GM23338 (cell line): Measurements from ENCODE around the gene C9orf85. TPM values are rescaled to one million over a fixed set of nuclear protein-coding genes. Genes with fewer than 3 reads are reported as not detected.

Source experiments
- ATAC-seq: fragments of 200-7000 bp; cut with Tn5 transposase; 3 replicates; pipeline ENCODE4 v1.9.1; 2020
- DNase-seq: peaks from one replicate; pipeline ENCODE4 v3.0.0-alpha.2; 2015; ENCODE audit warnings: low spot score
- H2AFZ ChIP-seq: fragments of 200-600 bp; sonication (generic); 2 replicates; pipeline ENCODE4 v1.8.0; 2016; ENCODE audit warnings: antibody characterized with exemption, mild to moderate bottlenecking, moderate library complexity
- H3F3A ChIP-seq: fragments of 200-600 bp; sonication (generic); replicated peaks from 2 replicates; pipeline ENCODE4 v1.8.0; 2017; ENCODE audit warnings: antibody characterized with exemption, mixed run types, low read depth
- H3K27ac ChIP-seq: fragments of 200-600 bp; sonication (generic); 2 replicates; pipeline ENCODE4 v1.6.1; 2016; ENCODE audit warnings: low read depth
- H3K27me3 ChIP-seq: fragments of 200-600 bp; sonication (generic); 2 replicates; pipeline ENCODE4 v1.8.0; 2016; ENCODE audit warnings: mild to moderate bottlenecking, mixed run types, moderate library complexity; ENCODE audit not compliant: insufficient read depth
- H3K36me3 ChIP-seq: fragments of 200-600 bp; sonication (generic); 2 replicates; pipeline ENCODE4 v1.8.0; 2016; ENCODE audit warnings: mild to moderate bottlenecking; ENCODE audit not compliant: insufficient read depth
- H3K4me1 ChIP-seq: fragments of 200-600 bp; sonication (generic); 2 replicates; pipeline ENCODE4 v1.8.0; 2016; ENCODE audit warnings: mild to moderate bottlenecking, moderate library complexity; ENCODE audit not compliant: insufficient read depth
- H3K4me2 ChIP-seq: fragments of 200-600 bp; sonication (generic); 2 replicates; pipeline ENCODE4 v1.7.1; 2017; ENCODE audit warnings: mixed run types
- H3K4me3 ChIP-seq: fragments of 200-600 bp; sonication (generic); 2 replicates; pipeline ENCODE4 v1.6.1; 2016; ENCODE audit warnings: mixed run types
- H3K79me2 ChIP-seq: fragments of 200-600 bp; sonication (generic); replicated peaks from 2 replicates; pipeline ENCODE4 v1.8.0; 2017; ENCODE audit warnings: mild to moderate bottlenecking; ENCODE audit not compliant: insufficient read depth
- H3K9me2 ChIP-seq: fragments of 200-600 bp; sonication (generic); 2 replicates; pipeline ENCODE4 v1.8.0; 2017; ENCODE audit not compliant: insufficient read depth
- H4K20me1 ChIP-seq: fragments of 200-600 bp; sonication (generic); replicated peaks from 2 replicates; pipeline ENCODE4 v1.8.0; 2017; ENCODE audit warnings: mild to moderate bottlenecking; ENCODE audit not compliant: insufficient read depth
- H3K27ac Mint-ChIP-seq: 2 replicates; pipeline ENCODE4 v1.8.0; 2020; ENCODE audit warnings: inconsistent platforms, mild to moderate bottlenecking, moderate library complexity, mixed read lengths
- H3K27me3 Mint-ChIP-seq: 3 replicates; pipeline ENCODE4 v1.8.0; 2022; ENCODE audit warnings: low read depth, mild to moderate bottlenecking, moderate library complexity, mixed read lengths, inconsistent platforms; ENCODE audit not compliant: insufficient read depth, poor library complexity
- H3K36me3 Mint-ChIP-seq: 3 replicates; pipeline ENCODE4 v1.8.0; 2021; ENCODE audit warnings: low read depth, mild to moderate bottlenecking, inconsistent platforms, moderate library complexity, mixed read lengths
- H3K4me1 Mint-ChIP-seq: 3 replicates; pipeline ENCODE4 v1.8.0; 2020; ENCODE audit warnings: mild to moderate bottlenecking, inconsistent platforms, mixed read lengths
- H3K4me3 Mint-ChIP-seq: 3 replicates; pipeline ENCODE4 v1.8.0; 2021; ENCODE audit warnings: moderate library complexity, mild to moderate bottlenecking, inconsistent platforms, mixed read lengths
- H3K9me3 Mint-ChIP-seq: 3 replicates; pipeline ENCODE4 v1.8.0; 2020; ENCODE audit warnings: moderate library complexity, mild to moderate bottlenecking, inconsistent platforms, mixed read lengths
- CREB1 ChIP-seq: fragments of 250-450 bp; sonication (Bioruptor Pico); IDR thresholded peaks from 2 replicates; pipeline ENCODE4 v1.5.0; 2020; ENCODE audit warnings: low read depth, mild to moderate bottlenecking, moderate library complexity
- CTCF ChIP-seq, 2 experiments: fragments of 200-600 bp in 1 of 2; sonication (generic) in 1 of 2; conservative IDR thresholded peaks; 2 replicates each; pipeline versions ENCODE4 v1.5.1 to v1.6.1; 2016 to 2017; ENCODE audit warnings: antibody characterized with exemption in 2 of 2, low read depth in 2 of 2, mild to moderate bottlenecking in 2 of 2, moderate library complexity in 1 of 2
- ETS1 ChIP-seq: IDR thresholded peaks from 2 replicates; pipeline ENCODE4 v1.6.1; 2016; ENCODE audit warnings: antibody characterized with exemption
- EZH2 ChIP-seq: fragments of 200-600 bp; sonication (generic); IDR thresholded peaks from one replicate; pipeline ENCODE4 v1.8.0; 2017; ENCODE audit warnings: antibody characterized with exemption, mild to moderate bottlenecking, low read depth; ENCODE audit not compliant: unreplicated experiment
- EZH2phosphoT487 ChIP-seq: fragments of 200-600 bp; sonication (generic); IDR thresholded peaks from one replicate; pipeline ENCODE4 v1.8.1; 2018; ENCODE audit warnings: antibody characterized with exemption; ENCODE audit not compliant: unreplicated experiment
- JUNB ChIP-seq: IDR thresholded peaks from one replicate; pipeline ENCODE4 v1.6.1; 2016; ENCODE audit warnings: antibody characterized with exemption; ENCODE audit not compliant: unreplicated experiment
- NANOG ChIP-seq: IDR thresholded peaks from 2 replicates; pipeline ENCODE4 v1.6.1; 2016; ENCODE audit warnings: antibody characterized with exemption, borderline replicate concordance
- POLR2AphosphoS5 ChIP-seq: IDR thresholded peaks from 2 replicates; pipeline ENCODE4 v1.6.1; 2016; ENCODE audit warnings: antibody characterized with exemption, low read depth
- REST ChIP-seq: IDR thresholded peaks from one replicate; pipeline ENCODE4 v1.6.1; 2018; ENCODE audit warnings: antibody characterized with exemption; ENCODE audit not compliant: unreplicated experiment
- STAT1 ChIP-seq: IDR thresholded peaks from one replicate; pipeline ENCODE4 v1.6.1; 2016; ENCODE audit warnings: antibody characterized with exemption; ENCODE audit not compliant: unreplicated experiment
- ZNF114 ChIP-seq: fragments of 250-450 bp; sonication (Bioruptor Pico); IDR thresholded peaks from 2 replicates; pipeline ENCODE4 v1.5.0; 2020; ENCODE audit warnings: mild to moderate bottlenecking, moderate library complexity
- ZNF331 ChIP-seq: fragments of 250-450 bp; sonication (Bioruptor Pico); IDR thresholded peaks from 2 replicates; pipeline ENCODE4 v1.5.0; 2020; ENCODE audit warnings: low read depth, mild to moderate bottlenecking, moderate library complexity
- ZNF462 ChIP-seq: fragments of 250-450 bp; sonication (Bioruptor Pico); IDR thresholded peaks from 2 replicates; pipeline ENCODE4 v1.5.0; 2020; ENCODE audit warnings: mild to moderate bottlenecking, moderate library complexity
- polyA plus RNA-seq: library from polyadenylated mRNA; unstranded; fragments of >200 nt; fragmentation: Nextera tagmentation; extraction: Ambion mirVana; gene quantifications from 2 replicates; pipeline ENCODE4 v1.2.1, GENCODE V29; 2016
- total RNA-seq: library from RNA; depleted of rRNA; stranded (reverse); fragments of >200 nt; shearing (Covaris generic); gene quantifications from 2 replicates; pipeline ENCODE4 v1.2.3, GENCODE V29; 2014

C9orf85 gene
- total and polyA plus RNA-seq, 2 experiments from 2014 or later, result 10.3 to 20.8 TPM

- H3K27ac Mint-ChIP-seq, result peak overlapping the region; percentile 81; the same call in 1 of the 2 replicates
- peaks cover 18% of the 10 kb centered on the region for H3K4me1 ChIP-seq
- H3K36me3 ChIP-seq, result no peaks in the 10 kb centered on the region
- peak overlapping the region; percentile 25; the same call in 1 of the 2 replicates for H3K4me2 ChIP-seq
- H3K9me3 Mint-ChIP-seq, result peaks cover 15% of the 10 kb centered on the region
- H2AFZ ChIP-seq, result peak overlapping the region; percentile 82
- DNase-seq (no peak), ATAC-seq (no peak)
- H3K79me2 ChIP-seq, result no peaks in the 10 kb centered on the region
- H3K4me3 Mint-ChIP-seq, result no peak overlapping the region
- peaks cover 1% of the 10 kb centered on the region for H3K27me3 Mint-ChIP-seq
- no peaks in the 10 kb centered on the region for H3F3A ChIP-seq
- H3K9me2 ChIP-seq, result no peaks in the 10 kb centered on the region
- H3K4me3 ChIP-seq, result no peak overlapping the region
- TF ChIP-seq CTCF (conservative IDR thresholded peaks at IDR 0.05; ENCODE audit: low read depth in 2 of 2), result no peak
- no peak for TF ChIP-seq ZNF114 (CRISPR knock-in tag)
- TF ChIP-seq REST, result no peak
- no peak for TF ChIP-seq EZH2
- TF ChIP-seq JUNB, result no peak
- TF ChIP-seq EZH2phosphoT487, result no peak
- no peak for TF ChIP-seq ZNF331 (CRISPR knock-in tag)
- no peak for TF ChIP-seq POLR2AphosphoS5
- TF ChIP-seq STAT1, result no peak
- no peak for TF ChIP-seq ZNF462 (CRISPR knock-in tag)
- no peak for TF ChIP-seq ETS1
- no peak for TF ChIP-seq CREB1
- no peak for TF ChIP-seq NANOG
- no peaks in the 10 kb centered on the region for H3K27me3 ChIP-seq
- peaks cover 9% of the 10 kb centered on the region for H3K4me1 Mint-ChIP-seq
- H3K36me3 Mint-ChIP-seq, result peaks cover 12% of the 10 kb centered on the region; the same call in 2 of the 3 replicates
- H3K27ac ChIP-seq, result peak overlapping the region; percentile 67
- no peaks in the 10 kb centered on the region for H4K20me1 ChIP-seq
Measured at GRCh38 chr9:72006501-72006900, 95.1 kb downstream of the C9orf85 start.
